A549 (cell line): ENCODE data around the gene SLC2A4RG. TPM values are rescaled to one million over a fixed set of nuclear protein-coding genes. Genes with fewer than 3 reads are reported as not detected.

Source experiments
- ATAC-seq, 2 experiments: fragments of 200-7000 bp in 1 of 2; fragments of >200 bp in 1 of 2; cut with Nextera tagmentation in 1 of 2; cut with Tn5 transposase in 1 of 2; 3 replicates each; pipeline versions ENCODE4 v1.8.0 to v1.9.1; 2018 to 2020; ENCODE audit warnings: mild to moderate bottlenecking in 1 of 2, moderate library complexity in 1 of 2
- CTCF ChIA-PET: fragments of 300-600 bp; sonication (Branson Sonifier 250); formaldehyde crosslinking; extraction: SDS; loops from one replicate; lab custom pipeline; 2021; ENCODE audit warnings: antibody characterized with exemption, inconsistent platforms; lab: Yijun Ruan, JAX
- POLR2A ChIA-PET: fragments of 350-600 bp; formaldehyde crosslinking; extraction: SDS; loops from one replicate; lab custom pipeline; 2021; ENCODE audit warnings: antibody characterized with exemption, inconsistent platforms; lab: Yijun Ruan, JAX
- DNase-seq, 2 experiments: peaks; one replicate each; pipeline versions ENCODE4 v3.0.0 to v3.0.0-alpha.2; 2011 to 2016; ENCODE audit warnings: low read depth in 1 of 2, low spot score in 1 of 2
- FAIRE-seq: peaks from 2 replicates; lab custom pipeline; 2011; peaks lifted over from hg19 to GRCh38; lab: Jason Lieb, UNC
- H3K27ac ChIP-seq, 2 experiments: fragments of >200 bp; sonication (Bioruptor Twin); formaldehyde crosslinking; 3 replicates each; pipeline ENCODE4 v1.5.1; 2016 to 2017
- H3K4me1 ChIP-seq: fragments of >200 bp; sonication (Bioruptor Twin); formaldehyde crosslinking; 3 replicates; pipeline ENCODE4 v1.6.1; 2016
- H3K4me2 ChIP-seq: fragments of >200 bp; sonication (Bioruptor Twin); formaldehyde crosslinking; 3 replicates; pipeline ENCODE4 v1.6.1; 2016
- H3K4me3 ChIP-seq: fragments of >200 bp; sonication (Bioruptor Twin); formaldehyde crosslinking; 3 replicates; pipeline ENCODE4 v1.5.1; 2016
- H3K9me3 ChIP-seq: fragments of >200 bp; sonication (Bioruptor Twin); formaldehyde crosslinking; 3 replicates; pipeline ENCODE4 v1.6.1; 2016
- BHLHE40 ChIP-seq: IDR thresholded peaks from 2 replicates; pipeline ENCODE4 v1.6.1; 2012; ENCODE audit warnings: low read depth, low read length, inconsistent platforms
- CBX2 ChIP-seq: fragments of 200-600 bp; sonication (generic); IDR thresholded peaks from 2 replicates; pipeline ENCODE4 v1.6.1; 2016; ENCODE audit warnings: low read depth, mild to moderate bottlenecking, borderline replicate concordance
- CBX8 ChIP-seq: fragments of 200-600 bp; sonication (generic); IDR thresholded peaks from 2 replicates; pipeline ENCODE4 v1.6.1; 2016
- CEBPB ChIP-seq, 2 experiments: fragments of >200 bp in 1 of 2; sonication (Bioruptor Twin) in 1 of 2; formaldehyde crosslinking in 1 of 2; IDR thresholded peaks; 2 replicates each; pipeline ENCODE4 v1.6.1; 2012 to 2016
- CHD2 ChIP-seq: fragments of 150-350 bp; IDR thresholded peaks from 2 replicates; pipeline ENCODE4 v1.6.1; 2014; ENCODE audit warnings: low read length; ENCODE audit not compliant: partially characterized antibody
- CHD4 ChIP-seq: fragments of 200-600 bp; sonication (generic); IDR thresholded peaks from 2 replicates; pipeline ENCODE4 v1.6.1; 2016; ENCODE audit warnings: antibody characterized with exemption, mild to moderate bottlenecking, borderline replicate concordance
- CTCF ChIP-seq: fragments of >200 bp; sonication (Bioruptor Twin); formaldehyde crosslinking; IDR thresholded peaks from 3 replicates; pipeline ENCODE4 v1.5.1; 2016
- EP300 ChIP-seq, 2 experiments: fragments of >200 bp; sonication (Bioruptor Twin); formaldehyde crosslinking; IDR thresholded peaks; 2 replicates in 1 of 2; 3 replicates in 1 of 2; pipeline ENCODE4 v1.6.1; 2016 to 2017
- ESRRA ChIP-seq: fragments of 150-350 bp; IDR thresholded peaks from 2 replicates; pipeline ENCODE4 v1.6.1; 2014; ENCODE audit warnings: mild to moderate bottlenecking, low read length, borderline replicate concordance
- FOSB ChIP-seq: fragments of 250-450 bp; sonication (Bioruptor Pico); IDR thresholded peaks from 2 replicates; pipeline ENCODE4 v1.5.0; 2020; ENCODE audit warnings: mild to moderate bottlenecking, moderate library complexity
- FOXS1 ChIP-seq: fragments of 250-450 bp; sonication (Bioruptor Pico); IDR thresholded peaks from 2 replicates; pipeline ENCODE4 v1.5.0; 2020; ENCODE audit warnings: mild to moderate bottlenecking, moderate library complexity
- GATA3 ChIP-seq: IDR thresholded peaks from 2 replicates; pipeline ENCODE4 v1.6.1; 2012; ENCODE audit warnings: borderline replicate concordance
- HES2 ChIP-seq: fragments of >200 bp; sonication (Bioruptor Twin); formaldehyde crosslinking; IDR thresholded peaks from 2 replicates; pipeline ENCODE4 v1.6.1; 2016
- HOXB13 ChIP-seq: fragments of 250-450 bp; sonication (Bioruptor Pico); IDR thresholded peaks from 2 replicates; pipeline ENCODE4 v1.5.0; 2020; ENCODE audit warnings: low read depth, mild to moderate bottlenecking, moderate library complexity
- JUN ChIP-seq, 2 experiments: fragments of >200 bp; sonication (Bioruptor Twin); formaldehyde crosslinking; IDR thresholded peaks; 2 replicates in 1 of 2; 3 replicates in 1 of 2; pipeline ENCODE4 v1.6.1; 2016 to 2017
- JUNB ChIP-seq: fragments of >200 bp; sonication (Bioruptor Twin); formaldehyde crosslinking; IDR thresholded peaks from 2 replicates; pipeline ENCODE4 v1.6.1; 2016
- MAFK ChIP-seq: fragments of 450-650 bp; IDR thresholded peaks from 2 replicates; pipeline ENCODE4 v1.6.1; 2014; ENCODE audit not compliant: partially characterized antibody
- NFE2L2 ChIP-seq: fragments of 150-350 bp; conservative IDR thresholded peaks from 2 replicates; pipeline ENCODE4 v1.6.1; 2014; ENCODE audit warnings: low read length
- NPAS2 ChIP-seq: fragments of 250-450 bp; sonication (Bioruptor Pico); IDR thresholded peaks from 2 replicates; pipeline ENCODE4 v1.8.0; 2022; ENCODE audit warnings: mild to moderate bottlenecking, moderate library complexity, borderline replicate concordance
- PHF8 ChIP-seq: fragments of 200-600 bp; sonication (generic); IDR thresholded peaks from 2 replicates; pipeline ENCODE4 v1.6.1; 2016; ENCODE audit warnings: low read depth, mild to moderate bottlenecking, antibody characterized with exemption, moderate library complexity, borderline replicate concordance
- POLR2A ChIP-seq: IDR thresholded peaks from 2 replicates; pipeline ENCODE4 v1.6.1; 2012; ENCODE audit warnings: mild to moderate bottlenecking, low read length
- RAD21 ChIP-seq, 2 experiments: fragments of >200 bp in 1 of 2; sonication (Bioruptor Twin) in 1 of 2; formaldehyde crosslinking in 1 of 2; IDR thresholded peaks in 1 of 2; conservative IDR thresholded peaks in 1 of 2; 2 replicates in 1 of 2; 3 replicates in 1 of 2; pipeline ENCODE4 v1.6.1; 2012 to 2018; ENCODE audit warnings: inconsistent platforms in 1 of 2
- RFX5 ChIP-seq: fragments of 450-650 bp; IDR thresholded peaks from 2 replicates; pipeline ENCODE4 v1.7.1; 2014; ENCODE audit warnings: antibody characterized with exemption, mild to moderate bottlenecking, moderate library complexity
- TFCP2L1 ChIP-seq: fragments of 250-450 bp; sonication (Bioruptor Pico); IDR thresholded peaks from 2 replicates; pipeline ENCODE4 v1.5.0; 2021; ENCODE audit warnings: mild to moderate bottlenecking
- TP53 ChIP-seq: fragments of 250-450 bp; sonication (Bioruptor Pico); IDR thresholded peaks from 2 replicates; pipeline ENCODE4 v1.5.0; 2021; ENCODE audit warnings: mild to moderate bottlenecking, moderate library complexity
- ZC3H11A ChIP-seq: fragments of 450-650 bp; IDR thresholded peaks from 2 replicates; pipeline ENCODE4 v1.6.1; 2014; ENCODE audit warnings: antibody characterized with exemption, mild to moderate bottlenecking
- ZFP36 ChIP-seq: fragments of 450-650 bp; IDR thresholded peaks from 2 replicates; pipeline ENCODE4 v1.6.1; 2014; ENCODE audit warnings: borderline replicate concordance; ENCODE audit not compliant: partially characterized antibody
- ZSCAN20 ChIP-seq: fragments of 250-450 bp; sonication (Bioruptor Pico); IDR thresholded peaks from 2 replicates; pipeline ENCODE4 v1.8.0; 2022; ENCODE audit warnings: mild to moderate bottlenecking, moderate library complexity
- WGBS: methylation state at CpG from one replicate; pipeline ENCODE4 v1.1.6; 2017; ENCODE audit errors: missing lambda C conversion rate; 5-methylcytosine and 5-hydroxymethylcytosine counted together
- polyA plus RNA-seq, 4 experiments: library from polyadenylated mRNA; depleted of rRNA in 3 of 4; stranded (reverse); fragments of >200 nt; fragmentation: RNase III in 1 of 4; extraction: RNeasy Plus Mini Kit Qiagen cat#74134 plus additional on column Dnase treatment in 1 of 4; gene quantifications; 2 replicates in 3 of 4; 3 replicates in 1 of 4; pipeline ENCODE4 v1.2.3, GENCODE V29; 2011 to 2017
- TF ChIP-seq, protein P1 (sequence below): IDR thresholded peaks from 2 replicates; pipeline ENCODE4 v1.6.1; 2012; ENCODE audit warnings: low read depth, borderline replicate concordance
- TF ChIP-seq, protein P2 (sequence below): fragments of 200-600 bp; sonication (generic); IDR thresholded peaks from 2 replicates; pipeline ENCODE4 v1.6.1; 2016; ENCODE audit warnings: antibody characterized with exemption, mild to moderate bottlenecking, moderate library complexity

Gene SLC2A4RG
- polyA plus RNA-seq, 2 of the 4 experiments (the other 2 are of a cell fraction) = 28.1 to 64.6 TPM

GRCh38 chr20:63791497-63792156 is 52.1 kb downstream of the SLC2A4RG start:
- Histone ChIP-seq H3K4me1 (no peaks in the 10 kb centered on the region), H3K4me2 (no peak overlapping the region), H3K27ac (no peak overlapping the region), H3K9me3 (no peaks in the 10 kb centered on the region), H3K4me3 (no peak overlapping the region)
- FAIRE-seq (no peak), ATAC-seq (no peak), DNase-seq (no peak)
- WGBS = 74% methylated on average over 23 of the region's 23 CpGs
- ChIA-PET CTCF (interaction anchor here (0.7 to 1.9 kb wide), 5 partner anchors 10 to 176 kb away, joined by 3 to 4 read pairs (median 3); no protein-coding TSS in a partner anchor), POLR2A (no interaction called here)
- TF ChIP-seq TP53 (CRISPR knock-in tag) (no peak), FOSB (CRISPR knock-in tag) (no peak), RAD21 (conservative IDR thresholded peaks at IDR 0.05 in 1 of 2, IDR thresholded peaks at IDR 0.05 in 1 of 2) (no peak), CHD2 (no peak), CTCF (no peak), RFX5 (no peak), TFCP2L1 (CRISPR knock-in tag) (no peak), MAFK (no peak), CHD4 (no peak), ZFP36 (no peak), HOXB13 (no peak), NPAS2 (CRISPR knock-in tag) (no peak), EP300 (IDR thresholded peaks at IDR 0.05) (no peak), JUNB (no peak), HES2 (no peak), ZSCAN20 (CRISPR knock-in tag) (no peak), BHLHE40 (no peak), POLR2A (no peak)
- TF ChIP-seq, protein P1, sequence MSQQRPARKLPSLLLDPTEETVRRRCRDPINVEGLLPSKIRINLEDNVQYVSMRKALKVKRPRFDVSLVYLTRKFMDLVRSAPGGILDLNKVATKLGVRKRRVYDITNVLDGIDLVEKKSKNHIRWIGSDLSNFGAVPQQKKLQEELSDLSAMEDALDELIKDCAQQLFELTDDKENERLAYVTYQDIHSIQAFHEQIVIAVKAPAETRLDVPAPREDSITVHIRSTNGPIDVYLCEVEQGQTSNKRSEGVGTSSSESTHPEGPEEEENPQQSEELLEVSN = no peak

- Histone ChIP-seq H3K4me1 (no peaks in the 10 kb centered on the region), H3K4me2 (no peak overlapping the region), H3K27ac (no peak overlapping the region), H3K9me3 (no peaks in the 10 kb centered on the region), H3K4me3 (no peak overlapping the region)
- ATAC-seq (no peak), FAIRE-seq (no peak), DNase-seq (no peak)
- WGBS = 85% methylated on average over 20 of the region's 20 CpGs
- TF ChIP-seq ZSCAN20 (CRISPR knock-in tag) (no peak), RFX5 (no peak), FOSB (CRISPR knock-in tag) (no peak), NFE2L2 (no peak), JUNB (no peak), GATA3 (no peak), CEBPB (IDR thresholded peaks at IDR 0.05) (no peak), TP53 (CRISPR knock-in tag) (no peak), JUN (IDR thresholded peaks at IDR 0.05) (no peak), HES2 (no peak), ESRRA (no peak), FOXS1 (CRISPR knock-in tag) (no peak), CBX8 (no peak), PHF8 (no peak), ZC3H11A (no peak), CBX2 (no peak)
- TF ChIP-seq, protein P2, sequence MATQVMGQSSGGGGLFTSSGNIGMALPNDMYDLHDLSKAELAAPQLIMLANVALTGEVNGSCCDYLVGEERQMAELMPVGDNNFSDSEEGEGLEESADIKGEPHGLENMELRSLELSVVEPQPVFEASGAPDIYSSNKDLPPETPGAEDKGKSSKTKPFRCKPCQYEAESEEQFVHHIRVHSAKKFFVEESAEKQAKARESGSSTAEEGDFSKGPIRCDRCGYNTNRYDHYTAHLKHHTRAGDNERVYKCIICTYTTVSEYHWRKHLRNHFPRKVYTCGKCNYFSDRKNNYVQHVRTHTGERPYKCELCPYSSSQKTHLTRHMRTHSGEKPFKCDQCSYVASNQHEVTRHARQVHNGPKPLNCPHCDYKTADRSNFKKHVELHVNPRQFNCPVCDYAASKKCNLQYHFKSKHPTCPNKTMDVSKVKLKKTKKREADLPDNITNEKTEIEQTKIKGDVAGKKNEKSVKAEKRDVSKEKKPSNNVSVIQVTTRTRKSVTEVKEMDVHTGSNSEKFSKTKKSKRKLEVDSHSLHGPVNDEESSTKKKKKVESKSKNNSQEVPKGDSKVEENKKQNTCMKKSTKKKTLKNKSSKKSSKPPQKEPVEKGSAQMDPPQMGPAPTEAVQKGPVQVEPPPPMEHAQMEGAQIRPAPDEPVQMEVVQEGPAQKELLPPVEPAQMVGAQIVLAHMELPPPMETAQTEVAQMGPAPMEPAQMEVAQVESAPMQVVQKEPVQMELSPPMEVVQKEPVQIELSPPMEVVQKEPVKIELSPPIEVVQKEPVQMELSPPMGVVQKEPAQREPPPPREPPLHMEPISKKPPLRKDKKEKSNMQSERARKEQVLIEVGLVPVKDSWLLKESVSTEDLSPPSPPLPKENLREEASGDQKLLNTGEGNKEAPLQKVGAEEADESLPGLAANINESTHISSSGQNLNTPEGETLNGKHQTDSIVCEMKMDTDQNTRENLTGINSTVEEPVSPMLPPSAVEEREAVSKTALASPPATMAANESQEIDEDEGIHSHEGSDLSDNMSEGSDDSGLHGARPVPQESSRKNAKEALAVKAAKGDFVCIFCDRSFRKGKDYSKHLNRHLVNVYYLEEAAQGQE = no peak
- TF ChIP-seq, protein P1 = no peak
- ChIA-PET POLR2A (no interaction called here), CTCF (interaction anchor here (0.6 to 1.9 kb wide), 4 partner anchors 9 to 327 kb away, joined by 3 to 5 read pairs (median 4); no protein-coding TSS in a partner anchor)
These were observed 53.3 kb downstream of the SLC2A4RG start for GRCh38 chr20:63792866-63793265.
